Measurements from ENCODE around the gene NBAS. TPM values are rescaled to one million over a fixed set of nuclear protein-coding genes. Genes with fewer than 3 reads are reported as not detected.

Gene NBAS
- total and polyA plus RNA-seq, 2 of the 4 experiments (the other 2 are of a cell fraction): 22.3 to 105 TPM

- no peak overlapping the region for H4K91ac ChIP-seq (ENCODE audit: insufficient read depth, low read depth, low read length)
- H2AK5ac ChIP-seq (ENCODE audit: low read depth, low read length): no peak overlapping the region
- H2AFZ ChIP-seq (replicated peaks; ENCODE audit: low read length, poor library complexity): no peak overlapping the region
- H2AK9ac ChIP-seq (replicated peaks; ENCODE audit: low read depth, low read length, poor library complexity): no peak overlapping the region
- no peak overlapping the region for H4K8ac ChIP-seq (ENCODE audit: low read depth in 2 of 2, low read length in 2 of 2)
- TF ChIP-seq POLR2A (IDR thresholded peaks at IDR 0.05; ENCODE audit: low read depth, low read length) (no peak), RAD21 (IDR thresholded peaks at IDR 0.05; ENCODE audit: low read length) (no peak), MAFK (IDR thresholded peaks at IDR 0.05; ENCODE audit: low read depth, low read length) (no peak), USF2 (IDR thresholded peaks at IDR 0.05; ENCODE audit: low read depth, low read length) (no peak), SMC3 (IDR thresholded peaks at IDR 0.05; ENCODE audit: low read depth, low read length) (no peak), ELK1 (IDR thresholded peaks at IDR 0.05; ENCODE audit: borderline replicate concordance, low read depth, low read length) (no peak), CHD1 (IDR thresholded peaks at IDR 0.05; ENCODE audit: low read depth, low read length) (no peak), CTCF (conservative IDR thresholded peaks at IDR 0.05; ENCODE audit: low read depth, low read length) (no peak), CEBPB (IDR thresholded peaks at IDR 0.05; ENCODE audit: low read depth, low read length) (no peak), NFE2L2 (IDR thresholded peaks at IDR 0.05; ENCODE audit: low read depth, low read length) (no peak)
- no peak overlapping the region for H3K9ac ChIP-seq (ENCODE audit: low read depth, low read length)
- WGBS, 2 experiments (ENCODE audit: extremely low coverage in 2 of 2, insufficient read length in 1 of 2): no CpG with 5 or more reads among the region's 14 CpGs
- dilution Hi-C loops (cut with HindIII; ENCODE audit: low sequenced_read_pairs, unreplicated experiment): no loop called here
- peaks cover 9% of the 10 kb centered on the region for H3K9me1 ChIP-seq (ENCODE audit: insufficient read depth, low read length)
- no peak overlapping the region for H3K18ac ChIP-seq (ENCODE audit: low read depth, low read length)
- H3K4me1 ChIP-seq (ENCODE audit: control insufficient read depth, insufficient read depth, low read length): peaks cover 2% of the 10 kb centered on the region
- in situ Hi-C loops (cut with MboI; ENCODE audit: low sequenced_read_pairs): no loop called here
- ChIA-PET CTCF (no interaction called here), POLR2A (ENCODE audit: unreplicated experiment) (no interaction called here)
- no peaks in the 10 kb centered on the region for H3K27me3 ChIP-seq (ENCODE audit: control insufficient read depth, insufficient read depth, low read length)
- H3K4ac ChIP-seq (ENCODE audit: low read depth, low read length): no peak overlapping the region
- no peak overlapping the region for H3K4me2 ChIP-seq (ENCODE audit: low read depth, low read length)
- H2BK120ac ChIP-seq (ENCODE audit: low read depth, low read length): no peak overlapping the region
- H3K79me1 ChIP-seq (ENCODE audit: low read depth in 1 of 2, low read length in 2 of 2): no peaks in the 10 kb centered on the region
- H3K14ac ChIP-seq (replicated peaks; ENCODE audit: low read depth, low read length): no peak overlapping the region
- 0 out of 2 replicates have a peak, but pooled peaks cover 1% of the 10 kb centered on the region for H3K36me3 ChIP-seq (ENCODE audit: control insufficient read depth, insufficient read depth, low read length)
- ATAC-seq (ENCODE audit: low read depth) (no peak), DNase-seq (no peak)
- H4K20me1 ChIP-seq (ENCODE audit: insufficient read depth, low read length): no peaks in the 10 kb centered on the region
- no peak overlapping the region for H4K5ac ChIP-seq (ENCODE audit: low read depth, low read length)
- intact Hi-C loops (cut with micrococcal nuclease): loop anchor here (10.0 kb wide), 1 partner anchor 386 kb away; the partner anchor contains the start of gene NBAS
- BruUV-seq (replicated peaks): no TSS peak
- no peaks in the 10 kb centered on the region for H3K9me3 ChIP-seq (ENCODE audit: control insufficient read depth, insufficient read depth, low read length)
- H2BK15ac ChIP-seq (ENCODE audit: low read depth, low read length): no peak overlapping the region
- H3K27ac ChIP-seq (ENCODE audit: insufficient read depth, low read length): no peak overlapping the region
- no peak overlapping the region for H3K56ac ChIP-seq (ENCODE audit: extremely low read depth, insufficient read depth, low read length)
- no peak overlapping the region for H2BK20ac ChIP-seq (ENCODE audit: low read depth, low read length)
- H3K23ac ChIP-seq (ENCODE audit: low read depth, low read length): no peak overlapping the region
- no peak overlapping the region for H2BK5ac ChIP-seq (ENCODE audit: low read depth, low read length, poor library complexity, severe bottlenecking)
- H3K4me3 ChIP-seq (ENCODE audit: insufficient read depth, low read depth, low read length): no peak overlapping the region
Measured at GRCh38 chr2:15178946-15179345, 382.2 kb downstream of the NBAS start.

Measured in IMR-90 (cell line).